A549 treated with AZD9567 at 1 μM for 4 hours (cell line): ENCODE results near the gene PROM1. TPM values are rescaled to one million over a fixed set of nuclear protein-coding genes. Genes with fewer than 3 reads are reported as not detected.

Source experiments
- total RNA-seq: library from RNA; stranded (reverse); fragments of 200-300 nt; extraction: Qiagen RNA extraction; gene quantifications from 5 replicates; pipeline ENCODE4 v1.2.3, GENCODE V29; 2022; ENCODE audit not compliant: insufficient read depth

Gene PROM1, protein sequence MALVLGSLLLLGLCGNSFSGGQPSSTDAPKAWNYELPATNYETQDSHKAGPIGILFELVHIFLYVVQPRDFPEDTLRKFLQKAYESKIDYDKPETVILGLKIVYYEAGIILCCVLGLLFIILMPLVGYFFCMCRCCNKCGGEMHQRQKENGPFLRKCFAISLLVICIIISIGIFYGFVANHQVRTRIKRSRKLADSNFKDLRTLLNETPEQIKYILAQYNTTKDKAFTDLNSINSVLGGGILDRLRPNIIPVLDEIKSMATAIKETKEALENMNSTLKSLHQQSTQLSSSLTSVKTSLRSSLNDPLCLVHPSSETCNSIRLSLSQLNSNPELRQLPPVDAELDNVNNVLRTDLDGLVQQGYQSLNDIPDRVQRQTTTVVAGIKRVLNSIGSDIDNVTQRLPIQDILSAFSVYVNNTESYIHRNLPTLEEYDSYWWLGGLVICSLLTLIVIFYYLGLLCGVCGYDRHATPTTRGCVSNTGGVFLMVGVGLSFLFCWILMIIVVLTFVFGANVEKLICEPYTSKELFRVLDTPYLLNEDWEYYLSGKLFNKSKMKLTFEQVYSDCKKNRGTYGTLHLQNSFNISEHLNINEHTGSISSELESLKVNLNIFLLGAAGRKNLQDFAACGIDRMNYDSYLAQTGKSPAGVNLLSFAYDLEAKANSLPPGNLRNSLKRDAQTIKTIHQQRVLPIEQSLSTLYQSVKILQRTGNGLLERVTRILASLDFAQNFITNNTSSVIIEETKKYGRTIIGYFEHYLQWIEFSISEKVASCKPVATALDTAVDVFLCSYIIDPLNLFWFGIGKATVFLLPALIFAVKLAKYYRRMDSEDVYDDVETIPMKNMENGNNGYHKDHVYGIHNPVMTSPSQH
- total RNA-seq: 0.20 to 0.97 TPM (median 0.27 TPM) in 5 replicates

DNA sequence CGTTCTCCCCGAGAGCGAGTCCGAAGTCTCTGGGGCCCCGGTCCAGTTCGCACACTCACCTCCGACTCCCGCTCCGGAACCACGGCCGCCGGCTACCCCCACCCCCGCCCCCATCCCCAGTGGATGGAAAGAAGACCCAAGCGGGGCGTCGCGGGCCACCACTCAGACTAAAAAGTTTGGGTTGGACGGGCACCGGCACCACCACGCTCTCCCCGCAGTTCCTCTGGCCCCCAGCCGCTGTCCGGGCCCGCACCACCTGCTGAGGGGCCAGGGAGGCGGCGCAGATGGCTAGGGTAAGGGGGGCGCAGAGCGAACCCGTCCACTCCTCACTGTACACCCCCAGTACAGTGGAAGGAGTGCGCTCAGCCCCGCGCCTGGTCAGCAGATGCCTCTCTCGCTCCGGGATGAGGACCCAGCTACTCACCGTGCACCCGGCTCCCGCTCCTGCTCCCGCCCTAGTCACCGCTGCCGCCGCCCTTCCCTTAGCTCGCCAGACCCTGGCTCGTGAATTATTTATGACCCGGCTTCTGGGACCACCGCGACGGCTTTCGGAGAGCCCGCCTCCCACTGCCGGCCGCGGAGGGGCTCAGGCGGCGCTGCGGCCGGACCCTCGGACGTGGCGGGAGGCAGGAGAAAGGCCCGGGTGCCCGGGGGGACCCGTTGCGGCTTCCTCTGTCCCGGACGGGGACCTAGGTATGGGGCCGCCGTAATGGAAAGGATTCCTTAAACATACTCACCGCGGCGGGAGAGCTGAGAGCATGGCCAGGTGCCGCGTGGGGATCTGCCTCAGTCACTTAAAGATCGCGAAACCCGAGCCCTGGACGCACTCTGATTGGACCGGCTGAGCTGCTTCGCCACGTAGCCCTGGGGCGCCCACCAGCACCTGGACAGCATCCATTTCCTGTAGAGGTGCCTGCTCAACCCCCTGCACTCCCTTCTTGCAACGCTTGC lies at the start of gene PROM1:
PROM1 (minus strand) TSS at position 783 of the 951 bp plus-strand sequence. CDS start 8,117 bp downstream, outside the sequence.

DNA sequence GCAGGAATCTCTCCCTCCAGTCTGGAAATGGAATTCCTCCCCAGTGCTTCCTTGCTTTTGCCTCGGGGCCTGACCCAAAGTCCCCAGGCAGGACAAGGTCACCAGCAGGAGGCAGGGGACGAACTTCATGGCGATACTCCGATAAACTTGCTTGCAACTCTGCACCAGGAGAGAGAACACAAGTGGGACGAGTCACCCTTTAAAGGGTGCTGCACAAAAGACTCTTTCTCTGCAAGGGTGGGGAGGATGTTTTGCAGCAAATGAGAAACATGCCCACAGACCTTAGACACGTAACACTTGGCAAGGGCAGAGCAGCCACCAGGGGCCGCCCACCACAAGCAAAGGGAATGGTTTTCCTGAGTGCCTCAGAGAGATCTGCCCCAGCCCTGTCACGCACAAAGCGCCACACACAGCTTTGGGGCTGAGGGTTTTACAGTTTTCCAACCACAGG lies 120.8 kb downstream of the PROM1 start, which contains the start of gene FGFBP2:
FGFBP2 (minus strand) TSS at position 175 of the 451 bp plus-strand sequence; CDS start at position 129, 46 bp downstream.

DNA sequence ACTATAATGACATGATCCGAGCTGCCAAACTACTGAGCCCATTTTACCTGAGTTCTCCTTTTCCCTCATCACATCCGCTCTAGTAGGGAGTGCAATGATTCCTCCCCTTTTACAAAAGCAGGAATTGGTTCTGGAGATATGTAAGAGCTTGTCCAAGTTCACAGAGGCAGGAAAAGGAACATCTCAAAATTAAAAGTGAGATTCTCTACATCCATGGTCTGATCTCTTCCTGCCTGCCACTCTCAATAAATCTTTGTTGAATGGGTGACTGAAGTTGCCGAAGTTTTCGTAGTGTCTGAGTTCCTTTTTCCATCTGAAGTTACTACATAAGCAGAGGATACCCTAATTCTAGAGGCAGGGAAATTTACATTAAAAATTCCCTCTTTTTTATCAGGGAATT lies 145.2 kb downstream of the PROM1 start, which contains the start of gene FGFBP1:
FGFBP1 (minus strand) TSS at position 101 of the 400 bp plus-strand sequence. CDS start 2,108 bp downstream, outside the sequence.

Other genes starting within 250 kb of the PROM1 start
- gene FGFBP1, start 145.3 kb downstream of the PROM1 start, total RNA-seq: 2.2 to 6.8 TPM (median 2.3 TPM) in 5 replicates
- 0.12 to 0.17 TPM (median 0.13 TPM) in 3 of 5 replicates, not detected in the others for gene FGFBP2, start 120.8 kb downstream of the PROM1 start, total RNA-seq
- 11.3 to 20.4 TPM (median 12.9 TPM) in 5 replicates for gene TAPT1, start 142.4 kb upstream of the PROM1 start, total RNA-seq